ENCODE measurements around the gene MARK3.

MARK3 gene

GRCh38 chr14:103393070-103393469 lies 7.9 kb downstream of the MARK3 start:
- TF ChIP-seq CTCF (IDR thresholded peaks at IDR 0.05) = no peak

- TF ChIP-seq CTCF (IDR thresholded peaks at IDR 0.05) = peak; percentile 85
Observed at GRCh38 chr14:103393676-103394626, 8.7 kb downstream of the MARK3 start.

GRCh38 chr14:103395244-103395643 lies 10.0 kb downstream of the MARK3 start:
- no peak for TF ChIP-seq CTCF (IDR thresholded peaks at IDR 0.05)

- TF ChIP-seq CTCF (IDR thresholded peaks at IDR 0.05) = no peak
Observed at GRCh38 chr14:103396463-103396862, 11.2 kb downstream of the MARK3 start.

- TF ChIP-seq CTCF (IDR thresholded peaks at IDR 0.05) = no peak
Observed at GRCh38 chr14:103398427-103399195, 13.4 kb downstream of the MARK3 start.

- no peak for TF ChIP-seq CTCF (IDR thresholded peaks at IDR 0.05)
Observed at GRCh38 chr14:103400537-103400936, 15.3 kb downstream of the MARK3 start.

- TF ChIP-seq CTCF (IDR thresholded peaks at IDR 0.05) = no peak
Observed at GRCh38 chr14:103401223-103402214, 16.3 kb downstream of the MARK3 start.

All from LNCAP (cell line).